Ovary (tissue), 9 donors: Measurements from ENCODE around the gene NR3C2. TPM values are rescaled to one million over a fixed set of nuclear protein-coding genes. Genes with fewer than 3 reads are reported as not detected.

Source experiments
- DNase-seq, 5 donors: peaks; one replicate each; pipeline ENCODE4 v3.0.0-alpha.2; 2019 to 2020
- H3K27ac ChIP-seq, 2 donors: fragments of 200-600 bp; one replicate each; pipeline versions ENCODE4 v1.5.1 to v1.8.0; 2019 to 2022
- H3K27me3 ChIP-seq: fragments of 200-600 bp; one replicate; pipeline ENCODE4 v1.8.0; 2022
- H3K36me3 ChIP-seq: fragments of 200-600 bp; sonication (generic); one replicate; pipeline ENCODE4 v1.5.1; 2019
- H3K4me1 ChIP-seq: one replicate; pipeline ENCODE4 v1.8.1; 2013; ENCODE audit warnings: mild to moderate bottlenecking, moderate library complexity; ENCODE audit not compliant: insufficient read depth
- H3K4me3 ChIP-seq: fragments of 200-600 bp; sonication (generic); one replicate; pipeline ENCODE4 v1.5.1; 2017
- H3K9me3 ChIP-seq, 2 donors: fragments of 200-600 bp in 1 of 2; sonication (generic) in 1 of 2; one replicate each; pipeline versions ENCODE4 v1.5.1 to v1.8.1; 2013 to 2019; ENCODE audit warnings: mild to moderate bottlenecking in 1 of 2, moderate library complexity in 1 of 2
- CTCF ChIP-seq, 3 donors: fragments of 450-650 bp in 2 of 3; fragments of 200-600 bp in 1 of 3; IDR thresholded peaks; one replicate each; pipeline versions ENCODE4 v1.5.1 to v1.8.0; 2016 to 2022; ENCODE audit warnings: antibody characterized with exemption in 3 of 3, mild to moderate bottlenecking in 1 of 3
- EP300 ChIP-seq: sonication (generic); formaldehyde crosslinking; IDR thresholded peaks from one replicate; pipeline ENCODE4 v1.6.1; 2017; ENCODE audit warnings: antibody characterized with exemption
- POLR2A ChIP-seq: fragments of 450-650 bp; IDR thresholded peaks from one replicate; pipeline ENCODE4 v1.6.1; 2017; ENCODE audit warnings: antibody characterized with exemption, mild to moderate bottlenecking, moderate library complexity
- WGBS, 3 donors: extraction: QIAGEN DNeasy Blood & Tissue Kit in 1 of 3; methylation state at CpG; one replicate each; pipeline versions ENCODE4 v1.1.5 to v1.1.7; 2013 to 2017; 5-methylcytosine and 5-hydroxymethylcytosine counted together
- intact Hi-C, 4 donors: fragments of 100-400 bp; cut with DNase I; formaldehyde crosslinking; loops; one replicate each; pipeline versions ENCODE4 v1.11.0 to v1.15.1; 2022 to 2023
- polyA plus RNA-seq, 2 donors: library from polyadenylated mRNA; stranded (reverse); fragments of 200-250 nt in 1 of 2; fragments of 350-450 nt in 1 of 2; fragmentation: Illumina TruSeq in 1 of 2; extraction: RNeasy Lipid Tissue Mini Kit (QIAGEN cat#74804) in 1 of 2; gene quantifications; one replicate each; pipeline ENCODE4 v1.2.3, GENCODE V29; 2013 to 2014
- total RNA-seq, 7 donors: library from RNA; depleted of rRNA in 2 of 7; stranded (reverse); fragments of >200 nt in 2 of 7; fragmentation: NEBNext Ultra II Directional in 3 of 7; extraction: Animal tissue kit (Norgen Biotek cat#: 25700) in 3 of 7; gene quantifications; one replicate each; pipeline versions ENCODE4 v1.1.0 to v1.2.4, GENCODE V29; 2016 to 2023
- donor health status: DM: no; HTN: no; CAD: no; lungs with moderate emphysema.
- donor health status: DM: no; HTN: no; CAD: no.
- donor health status: Bipolar disorder and iron deficiency.
- donor health status: DM: yes; HTN: yes; CAD: no.
- donor health status: DM: no; HTN: no; CAD: no.
- donor health status: DM: yes; HTN: yes; CAD: no.

Gene NR3C2
- total and polyA plus RNA-seq, 9 donors, result 6.8 to 37.5 (median 22.9) TPM

GRCh38 chr4:148068065-148068911 lies 373.9 kb downstream of the NR3C2 start:
- Histone ChIP-seq H3K4me1 (peaks cover 23% of the 10 kb centered on the region), H3K27me3 (no peaks in the 10 kb centered on the region), H3K4me3 (no peak overlapping the region), H3K9me3 (no peaks in the 10 kb centered on the region), H3K27ac (peak overlapping the region in 1 of 2 donors; percentile 8), H3K36me3 (no peaks in the 10 kb centered on the region)
- intact Hi-C loops, result no loop called here
- no peak for TF ChIP-seq EP300
- TF ChIP-seq CTCF (IDR thresholded peaks at IDR 0.05), result no peak
- TF ChIP-seq POLR2A, result no peak
- DNase-seq, result no peak
- 80 to 86% (median 82%) methylated on average over 13 of the region's 13 CpGs for WGBS, 3 donors

DNA sequence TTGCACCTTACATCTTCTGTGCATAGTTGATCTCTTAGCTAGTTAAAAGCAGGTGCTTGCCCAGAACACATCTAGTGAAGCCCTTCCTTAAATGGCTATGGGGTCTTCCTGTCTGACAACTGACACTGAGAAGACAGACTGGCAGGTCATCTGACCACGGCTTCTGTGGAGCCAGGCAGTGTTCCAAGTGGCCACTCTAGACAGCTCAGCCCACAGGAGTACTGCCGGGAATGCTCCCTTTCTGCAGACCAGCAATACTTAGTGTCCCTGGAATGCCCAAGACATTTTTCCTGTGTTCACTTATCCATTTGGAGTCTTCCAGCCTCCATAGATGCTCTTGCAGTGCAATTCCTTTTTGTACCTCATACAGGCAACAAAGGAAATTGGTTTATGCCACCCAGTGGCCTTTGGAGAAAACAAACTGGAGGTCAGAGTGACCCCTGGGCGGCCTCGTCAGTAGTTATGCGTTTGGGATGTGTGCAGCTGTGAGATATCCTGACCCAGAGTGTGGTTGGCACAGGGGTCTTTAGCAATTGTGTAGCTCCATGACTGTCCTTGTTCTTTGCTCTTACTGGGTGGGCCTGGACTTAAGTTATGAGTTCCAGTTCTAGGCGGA lies 374.8 kb downstream of the NR3C2 start:
- Histone ChIP-seq H3K27me3 (no peaks in the 10 kb centered on the region), H3K9me3 (no peaks in the 10 kb centered on the region), H3K4me1 (peaks cover 23% of the 10 kb centered on the region), H3K27ac (no peak overlapping the region), H3K36me3 (no peaks in the 10 kb centered on the region), H3K4me3 (no peak overlapping the region)
- 42 to 57% (median 44%) methylated on average over 6 of the region's 6 CpGs for WGBS, 3 donors
- intact Hi-C loops, result no loop called here
- DNase-seq, result no peak
- TF ChIP-seq EP300, result no peak
- TF ChIP-seq CTCF (IDR thresholded peaks at IDR 0.05), result no peak
- no peak for TF ChIP-seq POLR2A

DNA sequence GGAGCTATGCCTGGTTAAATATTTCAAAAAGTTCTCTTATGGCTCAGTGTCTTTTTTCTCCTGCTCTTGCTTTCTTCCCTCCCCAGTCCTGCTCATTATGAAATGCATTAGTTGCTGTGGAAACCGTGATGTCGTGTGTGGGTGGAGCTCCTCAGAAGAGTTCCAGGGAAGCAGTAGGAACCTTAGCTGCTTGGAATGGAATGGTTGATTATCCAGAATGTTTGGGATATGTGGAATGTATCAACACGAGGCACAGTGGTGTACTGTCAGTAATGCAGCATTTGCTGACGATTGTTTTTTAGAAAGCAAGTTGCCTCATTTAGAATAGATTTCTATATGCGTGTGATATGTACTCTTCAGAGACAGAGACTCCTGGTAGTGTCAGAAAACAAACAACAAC lies 377.1 kb downstream of the NR3C2 start:
- no peak overlapping the region for H3K4me3 ChIP-seq
- peak in 3 of 5 donors; percentile 43 to 63 (median 47) for DNase-seq
- peaks cover 23% of the 10 kb centered on the region for H3K4me1 ChIP-seq
- no peak overlapping the region for H3K27ac ChIP-seq
- TF ChIP-seq EP300, result no peak
- TF ChIP-seq CTCF (IDR thresholded peaks at IDR 0.05), result no peak
- TF ChIP-seq POLR2A, result no peak
- intact Hi-C loops, result no loop called here
- H3K27me3 ChIP-seq, result no peaks in the 10 kb centered on the region
- no peaks in the 10 kb centered on the region for H3K36me3 ChIP-seq
- 6 to 23% (median 12%) methylated on average over 5 of the region's 5 CpGs for WGBS, 3 donors
- no peaks in the 10 kb centered on the region for H3K9me3 ChIP-seq

- no peaks in the 10 kb centered on the region for H3K9me3 ChIP-seq
- peaks cover 21% of the 10 kb centered on the region for H3K4me1 ChIP-seq
- no peak for TF ChIP-seq POLR2A
- TF ChIP-seq CTCF (IDR thresholded peaks at IDR 0.05), result no peak
- no peak for TF ChIP-seq EP300
- no peaks in the 10 kb centered on the region for H3K27me3 ChIP-seq
- no peaks in the 10 kb centered on the region for H3K36me3 ChIP-seq
- intact Hi-C loops, result no loop called here
- H3K4me3 ChIP-seq, result no peak overlapping the region
- no peak for DNase-seq
- no peak overlapping the region for H3K27ac ChIP-seq
- 89 to 94% (median 90%) methylated on average over 9 of the region's 9 CpGs for WGBS, 3 donors
These were observed 377.8 kb downstream of the NR3C2 start for GRCh38 chr4:148064451-148064850.
